ENCODE measurements around the gene TDRKH.

TDRKH gene

GRCh38 chr1:151723726-151724370 is 66.5 kb downstream of the TDRKH start:
- Histone ChIP-seq H3K9ac (ENCODE audit: low read length in 5 of 5) (no peak overlapping the region), H3K4me1 (ENCODE audit: control insufficient read depth in 5 of 5, insufficient read depth in 5 of 5, low read length in 5 of 5) (peaks cover 0 to 20% (median 17%) of the 10 kb centered on the region in 5 donors), H3K9me3 (ENCODE audit: control insufficient read depth in 5 of 5, low read length in 5 of 5) (no peaks in the 10 kb centered on the region), H3K27ac (ENCODE audit: low read depth, low read length) (no peak overlapping the region), H3K4me3 (ENCODE audit: low read depth in 1 of 5, low read length in 5 of 5) (no peak overlapping the region), H3K36me3 (ENCODE audit: control insufficient read depth in 5 of 5, insufficient read depth in 5 of 5, low read length in 5 of 5) (no peaks in the 10 kb centered on the region), H3K27me3 (ENCODE audit: control insufficient read depth in 5 of 5, insufficient read depth in 4 of 5, low read length in 5 of 5) (peaks cover 5 to 32% (median 21%) of the 10 kb centered on the region in 5 donors)
